HFFc6 (cell line): ENCODE measurements around the gene PRDM7. TPM values are rescaled to one million over a fixed set of nuclear protein-coding genes. Genes with fewer than 3 reads are reported as not detected.

ENCODE experiments used
- DNase-seq: peaks from one replicate; pipeline ENCODE4 v3.0.0-alpha.2; 2018
- H3K27ac Mint-ChIP-seq: 2 replicates; pipeline ENCODE4 v1.8.0; 2020; ENCODE audit warnings: mild to moderate bottlenecking, mixed read lengths
- H3K27me3 Mint-ChIP-seq: 2 replicates; pipeline ENCODE4 v1.8.0; 2021; ENCODE audit warnings: mild to moderate bottlenecking, moderate library complexity, mixed read lengths; ENCODE audit not compliant: insufficient read depth
- H3K36me3 Mint-ChIP-seq: 2 replicates; pipeline ENCODE4 v1.8.0; 2021; ENCODE audit warnings: low read depth, mixed read lengths
- H3K4me1 Mint-ChIP-seq: 2 replicates; pipeline ENCODE4 v1.8.0; 2020; ENCODE audit warnings: low read depth, mixed read lengths
- H3K4me3 Mint-ChIP-seq: 2 replicates; pipeline ENCODE4 v1.8.0; 2020; ENCODE audit warnings: mild to moderate bottlenecking, moderate library complexity, mixed read lengths
- H3K9me3 Mint-ChIP-seq: 2 replicates; pipeline ENCODE4 v1.8.0; 2020; ENCODE audit warnings: mild to moderate bottlenecking, mixed read lengths
- CTCF ChIP-seq: fragments of 200-600 bp; sonication (generic); IDR thresholded peaks from 2 replicates; pipeline ENCODE4 v1.5.0; 2021; ENCODE audit warnings: antibody characterized with exemption, mild to moderate bottlenecking
- total RNA-seq, 6 experiments: library from RNA; stranded (reverse); fragmentation: NEBNext Ultra II Directional; extraction: Animal tissue kit (Norgen Biotek cat#: 25700); gene quantifications; 2 replicates in 1 of 6; 3 replicates in 5 of 6; pipeline ENCODE4 v1.2.3, GENCODE V29; 2021

The PRDM7 gene
- total RNA-seq, 6 experiments from 2014 or later: not detected

GRCh38 chr16:90019543-90020259, 57.4 kb downstream of the PRDM7 start:
- peaks cover 35% of the 10 kb centered on the region for H3K4me1 Mint-ChIP-seq
- peak; percentile 79 for DNase-seq
- TF ChIP-seq CTCF: peak; percentile 38
- H3K27me3 Mint-ChIP-seq: peaks cover 2% of the 10 kb centered on the region; the same call in 1 of the 2 replicates
- peaks cover 6% of the 10 kb centered on the region for H3K36me3 Mint-ChIP-seq
- H3K4me3 Mint-ChIP-seq: peak overlapping the region; percentile 84
- peak overlapping the region; percentile 87 for H3K27ac Mint-ChIP-seq
- H3K9me3 Mint-ChIP-seq: no peaks in the 10 kb centered on the region

GRCh38 chr16:90018652-90019542, 58.2 kb downstream of the PRDM7 start, which contains the start of gene DBNDD1:
Gene DBNDD1 (minus strand): TSS chr16:90019456. CDS start chr16:90019341, 115 bp downstream.
- Mint-ChIP-seq H3K4me1 (peaks cover 35% of the 10 kb centered on the region), H3K9me3 (no peaks in the 10 kb centered on the region), H3K36me3 (peaks cover 6% of the 10 kb centered on the region), H3K4me3 (peak within 1 kb of the TSS; percentile 84), H3K27ac (peak within 1 kb of the TSS; percentile 87), H3K27me3 (peaks cover 2% of the 10 kb centered on the region; the same call in 1 of the 2 replicates)
- no peak for DNase-seq
- TF ChIP-seq CTCF: no peak

- no peak for DNase-seq
- no peak for TF ChIP-seq CTCF
- H3K27ac Mint-ChIP-seq: peak overlapping the region; percentile 48; the same call in 1 of the 2 replicates
- H3K36me3 Mint-ChIP-seq: peaks cover 6% of the 10 kb centered on the region
- H3K9me3 Mint-ChIP-seq: no peaks in the 10 kb centered on the region
- peaks cover 2% of the 10 kb centered on the region; the same call in 1 of the 2 replicates for H3K27me3 Mint-ChIP-seq
- H3K4me1 Mint-ChIP-seq: peaks cover 32% of the 10 kb centered on the region
- H3K4me3 Mint-ChIP-seq: peak overlapping the region; percentile 68; the same call in 1 of the 2 replicates
These were observed 58.9 kb downstream of the PRDM7 start for GRCh38 chr16:90018297-90018651.

- H3K4me1 Mint-ChIP-seq: peaks cover 18% of the 10 kb centered on the region
- no peak overlapping the region for H3K27ac Mint-ChIP-seq
- no peaks in the 10 kb centered on the region for H3K36me3 Mint-ChIP-seq
- TF ChIP-seq CTCF: no peak
- H3K27me3 Mint-ChIP-seq: peaks cover 4% of the 10 kb centered on the region
- no peak for DNase-seq
- H3K4me3 Mint-ChIP-seq: no peak overlapping the region
- no peaks in the 10 kb centered on the region for H3K9me3 Mint-ChIP-seq
These were observed 60.7 kb downstream of the PRDM7 start for GRCh38 chr16:90016339-90016950.

- Mint-ChIP-seq H3K9me3 (no peaks in the 10 kb centered on the region), H3K36me3 (no peaks in the 10 kb centered on the region), H3K27me3 (peaks cover 4% of the 10 kb centered on the region), H3K4me1 (peaks cover 11% of the 10 kb centered on the region), H3K4me3 (no peak overlapping the region), H3K27ac (no peak overlapping the region)
- TF ChIP-seq CTCF: no peak
- no peak for DNase-seq
These were observed 61.4 kb downstream of the PRDM7 start for GRCh38 chr16:90015586-90016338.
